Lung (tissue), 12 donors: ENCODE data around the gene STT3B. TPM values are rescaled to one million over a fixed set of nuclear protein-coding genes. Genes with fewer than 3 reads are reported as not detected.

Experiments used
- ATAC-seq: fragments of 200-7000 bp; cut with Tn5 transposase; one replicate; pipeline ENCODE4 v1.9.1; 2020; ENCODE audit warnings: moderate number of reproducible peaks; ENCODE audit not compliant: insufficient read depth, low FRiP score
- DNase-seq, 3 donors: peaks; one replicate each; pipeline ENCODE4 v3.0.0-alpha.2; 2013 to 2017
- H3K27ac ChIP-seq, 2 donors: one replicate each; pipeline ENCODE4 v1.5.1; 2013; ENCODE audit warnings: mild to moderate bottlenecking in 2 of 2, moderate library complexity in 2 of 2, control low read depth in 1 of 2, inconsistent platforms in 1 of 2, low read depth in 1 of 2, low read length in 1 of 2
- H3K27me3 ChIP-seq, 3 donors: one replicate each; pipeline ENCODE4 v1.5.1; 2013; ENCODE audit warnings: low read length in 2 of 3; ENCODE audit not compliant: control insufficient read depth in 3 of 3, insufficient read depth in 3 of 3
- H3K36me3 ChIP-seq, 4 donors: one replicate each; pipeline ENCODE4 v1.5.1; 2013; ENCODE audit warnings: low read length in 4 of 4, mild to moderate bottlenecking in 1 of 4, moderate library complexity in 1 of 4; ENCODE audit not compliant: control insufficient read depth in 4 of 4, insufficient read depth in 4 of 4
- H3K4me1 ChIP-seq, 5 donors: one replicate each; pipeline ENCODE4 v1.5.1; 2013; ENCODE audit warnings: low read length in 5 of 5, mild to moderate bottlenecking in 2 of 5, moderate library complexity in 1 of 5; ENCODE audit not compliant: control insufficient read depth in 5 of 5, insufficient read depth in 5 of 5
- H3K4me3 ChIP-seq: one replicate; pipeline ENCODE4 v1.5.1; 2013; ENCODE audit warnings: mild to moderate bottlenecking, control low read depth, moderate library complexity
- H3K9ac ChIP-seq, 2 donors: one replicate each; pipeline ENCODE4 v1.5.1; 2013; ENCODE audit warnings: low read length in 2 of 2, control low read depth in 1 of 2; ENCODE audit not compliant: insufficient read depth in 1 of 2
- H3K9me3 ChIP-seq, 4 donors: one replicate each; pipeline ENCODE4 v1.5.1; 2013; ENCODE audit warnings: low read length in 3 of 4, mild to moderate bottlenecking in 1 of 4, moderate library complexity in 1 of 4; ENCODE audit not compliant: control insufficient read depth in 4 of 4, insufficient read depth in 3 of 4
- CTCF ChIP-seq: IDR thresholded peaks from 2 replicates; pipeline ENCODE4 v1.5.1; 2012; ENCODE audit warnings: mild to moderate bottlenecking; ENCODE audit errors: control extremely low read depth, extremely low read depth
- WGBS, 2 donors: extraction: QIAGEN DNeasy Blood & Tissue Kit; methylation state at CpG; one replicate each; pipeline ENCODE4 v1.1.7; 2013; 5-methylcytosine and 5-hydroxymethylcytosine counted together
- polyA plus RNA-seq, 2 donors: library from polyadenylated mRNA; stranded (reverse); fragments of 200-250 nt; gene quantifications; one replicate each; pipeline ENCODE4 v1.2.1, GENCODE V29; 2013
- total RNA-seq, 2 donors: library from RNA; depleted of rRNA in 1 of 2; stranded (reverse); fragments of >200 nt in 1 of 2; gene quantifications; one replicate each; pipeline ENCODE4 v1.2.1, GENCODE V29; 2014 to 2021
- donor health status: control.
- donor health status: control.
- donor health status: Bipolar disorder and iron deficiency.
- donor health status: healthy.
- donor health status: DM: yes; HTN: yes; CAD: no.

STT3B gene
- total and polyA plus RNA-seq, 4 donors, result 39.3 to 217 (median 85.5) TPM

- DNase-seq, result no peak
- ATAC-seq, result no peak
- no peaks in the 10 kb centered on the region for H3K27me3 ChIP-seq
- no peak overlapping the region for H3K27ac ChIP-seq
- no peak overlapping the region for H3K4me3 ChIP-seq
- H3K9ac ChIP-seq, result no peak overlapping the region
- no peak for TF ChIP-seq CTCF
- H3K4me1 ChIP-seq, result peaks cover 0 to 18% (median 0%) of the 10 kb centered on the region in 5 donors
- 75 to 86% methylated on average over 5 of the region's 5 CpGs for WGBS, 2 donors
- H3K36me3 ChIP-seq, result peaks cover 0 to 2% (median under 1%) of the 10 kb centered on the region in 4 donors
- H3K9me3 ChIP-seq, result no peaks in the 10 kb centered on the region
Measured at GRCh38 chr3:31614162-31614921, 81.6 kb downstream of the STT3B start.

GRCh38 chr3:31615071-31615875 is 82.5 kb downstream of the STT3B start:
- TF ChIP-seq CTCF, result no peak
- ATAC-seq, result no peak

GRCh38 chr3:31616711-31617110 is 84.0 kb downstream of the STT3B start:
- H3K27ac ChIP-seq, result no peak overlapping the region
- ATAC-seq (no peak), DNase-seq (peak in 2 of 3 donors; percentile 55 to 60)
- H3K27me3 ChIP-seq, result no peaks in the 10 kb centered on the region
- H3K4me3 ChIP-seq, result no peak overlapping the region
- 89 to 90% methylated on average over 2 of the region's 2 CpGs for WGBS, 2 donors
- H3K9me3 ChIP-seq, result no peaks in the 10 kb centered on the region
- peaks cover 0 to 18% (median 0%) of the 10 kb centered on the region in 5 donors for H3K4me1 ChIP-seq
- H3K9ac ChIP-seq, result no peak overlapping the region
- H3K36me3 ChIP-seq, result peaks cover 0 to 7% (median 3%) of the 10 kb centered on the region in 4 donors
- no peak for TF ChIP-seq CTCF

More at GRCh38 chr3:31615071-31615875, 82.5 kb downstream of the STT3B start:
- no peak overlapping the region for H3K9ac ChIP-seq
- peaks cover 0 to 4% (median under 1%) of the 10 kb centered on the region in 4 donors for H3K36me3 ChIP-seq
- peaks cover 0 to 18% (median 0%) of the 10 kb centered on the region in 5 donors for H3K4me1 ChIP-seq
- no peaks in the 10 kb centered on the region for H3K27me3 ChIP-seq
- no peaks in the 10 kb centered on the region for H3K9me3 ChIP-seq
- no peak for DNase-seq
- no peak overlapping the region for H3K4me3 ChIP-seq
- H3K27ac ChIP-seq, result no peak overlapping the region
- 72 to 77% methylated on average over 4 of the region's 4 CpGs for WGBS, 2 donors
